MCF 10A (cell line): ENCODE results near the gene TMEM184B. TPM values are rescaled to one million over a fixed set of nuclear protein-coding genes. Genes with fewer than 3 reads are reported as not detected.

Source experiments
- BruUV-seq: library from RNA; stranded (reverse); fragments of 400-500 nt; replicated peaks from 2 replicates; lab custom pipeline; 2021; lab: Mats Ljungman, UMichigan
- CTCF ChIA-PET: fragments of 300-600 bp; sonication (Branson Sonifier 250); formaldehyde crosslinking; extraction: SDS; loops from one replicate; lab custom pipeline; 2021; ENCODE audit warnings: antibody characterized with exemption, inconsistent platforms; lab: Yijun Ruan, JAX
- POLR2A ChIA-PET: fragments of 300-600, 350-650 bp; sonication (Branson Sonifier 250); formaldehyde crosslinking; extraction: SDS; loops from one replicate; lab custom pipeline; 2020; ENCODE audit warnings: antibody characterized with exemption, inconsistent platforms; lab: Yijun Ruan, JAX
- DNase-seq: peaks from one replicate; pipeline ENCODE4 v3.0.0-alpha.2; 2018; ENCODE audit not compliant: unreplicated experiment
- H3K27ac Mint-ChIP-seq: one replicate; pipeline ENCODE4 v1.8.0; 2022; ENCODE audit warnings: mild to moderate bottlenecking, low read depth, mixed read lengths; ENCODE audit not compliant: unreplicated experiment
- H3K27me3 Mint-ChIP-seq: one replicate; pipeline ENCODE4 v1.8.0; 2022; ENCODE audit warnings: mixed read lengths; ENCODE audit not compliant: insufficient read depth, unreplicated experiment
- H3K36me3 Mint-ChIP-seq: one replicate; pipeline ENCODE4 v1.8.0; 2022; ENCODE audit warnings: mild to moderate bottlenecking, moderate library complexity, mixed read lengths; ENCODE audit not compliant: insufficient read depth, unreplicated experiment
- H3K4me1 Mint-ChIP-seq: one replicate; pipeline ENCODE4 v1.8.0; 2022; ENCODE audit warnings: mixed read lengths; ENCODE audit not compliant: insufficient read depth, unreplicated experiment
- H3K4me3 Mint-ChIP-seq: one replicate; pipeline ENCODE4 v1.8.0; 2022; ENCODE audit warnings: mild to moderate bottlenecking, moderate library complexity, mixed read lengths; ENCODE audit not compliant: unreplicated experiment
- H3K9me3 Mint-ChIP-seq: one replicate; pipeline ENCODE4 v1.8.0; 2022; ENCODE audit warnings: mixed read lengths; ENCODE audit not compliant: unreplicated experiment
- intact Hi-C: fragments of 100-400 bp; cut with micrococcal nuclease; formaldehyde crosslinking; loops from 2 replicates; pipeline ENCODE4 v1.14.1; 2022
- total RNA-seq: library from RNA; stranded (reverse); gene quantifications from 2 replicates; pipeline ENCODE4 v1.2.3, GENCODE V29; 2022
- TF ChIP-seq, protein P1 (sequence below): fragments of 200-600 bp; IDR thresholded peaks from one replicate; pipeline ENCODE4 v1.8.0; 2022; ENCODE audit warnings: antibody characterized with exemption, mild to moderate bottlenecking; ENCODE audit not compliant: unreplicated experiment

TMEM184B gene
- total RNA-seq, 1 experiment from 2014 or later = 58.7 TPM

DNA sequence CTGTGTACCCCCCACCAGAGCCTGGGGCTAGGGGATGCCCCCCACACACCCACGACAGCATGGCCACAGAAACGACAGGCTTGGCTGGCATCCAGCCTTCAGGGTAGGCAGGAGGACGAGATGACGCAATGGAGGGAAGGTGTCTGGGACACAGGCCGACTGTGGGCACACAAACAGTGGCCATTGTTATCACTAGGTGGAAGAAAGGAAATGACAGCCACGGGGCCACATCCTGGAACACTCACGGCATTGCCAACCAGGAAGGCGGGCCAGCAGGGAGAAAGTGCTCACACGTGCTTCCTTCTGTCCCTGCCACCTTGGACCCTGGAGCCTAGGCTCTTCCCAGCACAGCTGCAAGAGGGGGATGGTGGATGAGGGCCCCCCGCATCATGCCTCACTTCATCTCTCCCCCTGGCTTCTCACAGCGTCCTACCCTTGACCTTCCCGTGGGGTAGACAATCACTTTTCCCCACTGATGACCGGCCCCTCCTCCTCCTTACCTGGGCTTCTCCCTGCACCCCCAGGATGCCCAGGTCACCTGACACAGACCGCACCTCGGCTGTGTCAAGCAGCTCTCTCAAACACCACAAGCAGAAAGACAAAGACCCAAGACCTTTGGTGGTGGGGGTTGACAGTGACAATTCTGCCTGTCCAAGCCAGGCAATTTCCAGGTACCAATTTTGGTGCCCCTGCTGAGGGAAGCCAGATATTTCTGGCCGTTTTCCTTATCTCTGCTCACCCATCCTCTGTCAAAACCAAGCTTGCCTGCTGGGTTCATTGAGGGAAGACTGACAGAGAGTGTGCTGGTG is 99.8 kb downstream of the TMEM184B start:
- CTCF ChIA-PET = interaction anchor here (0.7 kb wide), 1 partner anchor 566 kb away, joined by 3 read pairs; no protein-coding TSS in a partner anchor
- Mint-ChIP-seq H3K27ac (peak overlapping the region; percentile 68), H3K4me1 (peaks cover 29% of the 10 kb centered on the region), H3K9me3 (no peaks in the 10 kb centered on the region), H3K27me3 (no peaks in the 10 kb centered on the region), H3K36me3 (peaks cover 8% of the 10 kb centered on the region), H3K4me3 (no peak overlapping the region)
- no TSS peak for BruUV-seq
- DNase-seq = peak; percentile 83
- intact Hi-C loops = no loop called here
- TF ChIP-seq, protein P1, sequence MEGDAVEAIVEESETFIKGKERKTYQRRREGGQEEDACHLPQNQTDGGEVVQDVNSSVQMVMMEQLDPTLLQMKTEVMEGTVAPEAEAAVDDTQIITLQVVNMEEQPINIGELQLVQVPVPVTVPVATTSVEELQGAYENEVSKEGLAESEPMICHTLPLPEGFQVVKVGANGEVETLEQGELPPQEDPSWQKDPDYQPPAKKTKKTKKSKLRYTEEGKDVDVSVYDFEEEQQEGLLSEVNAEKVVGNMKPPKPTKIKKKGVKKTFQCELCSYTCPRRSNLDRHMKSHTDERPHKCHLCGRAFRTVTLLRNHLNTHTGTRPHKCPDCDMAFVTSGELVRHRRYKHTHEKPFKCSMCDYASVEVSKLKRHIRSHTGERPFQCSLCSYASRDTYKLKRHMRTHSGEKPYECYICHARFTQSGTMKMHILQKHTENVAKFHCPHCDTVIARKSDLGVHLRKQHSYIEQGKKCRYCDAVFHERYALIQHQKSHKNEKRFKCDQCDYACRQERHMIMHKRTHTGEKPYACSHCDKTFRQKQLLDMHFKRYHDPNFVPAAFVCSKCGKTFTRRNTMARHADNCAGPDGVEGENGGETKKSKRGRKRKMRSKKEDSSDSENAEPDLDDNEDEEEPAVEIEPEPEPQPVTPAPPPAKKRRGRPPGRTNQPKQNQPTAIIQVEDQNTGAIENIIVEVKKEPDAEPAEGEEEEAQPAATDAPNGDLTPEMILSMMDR = no peak
- POLR2A ChIA-PET = interaction anchor here (1.2 to 2.0 kb wide), 3 partner anchors 8 to 55 kb away, joined by 5 to 29 read pairs (median 6); partner anchors contain the start of gene PLA2G6

DNA sequence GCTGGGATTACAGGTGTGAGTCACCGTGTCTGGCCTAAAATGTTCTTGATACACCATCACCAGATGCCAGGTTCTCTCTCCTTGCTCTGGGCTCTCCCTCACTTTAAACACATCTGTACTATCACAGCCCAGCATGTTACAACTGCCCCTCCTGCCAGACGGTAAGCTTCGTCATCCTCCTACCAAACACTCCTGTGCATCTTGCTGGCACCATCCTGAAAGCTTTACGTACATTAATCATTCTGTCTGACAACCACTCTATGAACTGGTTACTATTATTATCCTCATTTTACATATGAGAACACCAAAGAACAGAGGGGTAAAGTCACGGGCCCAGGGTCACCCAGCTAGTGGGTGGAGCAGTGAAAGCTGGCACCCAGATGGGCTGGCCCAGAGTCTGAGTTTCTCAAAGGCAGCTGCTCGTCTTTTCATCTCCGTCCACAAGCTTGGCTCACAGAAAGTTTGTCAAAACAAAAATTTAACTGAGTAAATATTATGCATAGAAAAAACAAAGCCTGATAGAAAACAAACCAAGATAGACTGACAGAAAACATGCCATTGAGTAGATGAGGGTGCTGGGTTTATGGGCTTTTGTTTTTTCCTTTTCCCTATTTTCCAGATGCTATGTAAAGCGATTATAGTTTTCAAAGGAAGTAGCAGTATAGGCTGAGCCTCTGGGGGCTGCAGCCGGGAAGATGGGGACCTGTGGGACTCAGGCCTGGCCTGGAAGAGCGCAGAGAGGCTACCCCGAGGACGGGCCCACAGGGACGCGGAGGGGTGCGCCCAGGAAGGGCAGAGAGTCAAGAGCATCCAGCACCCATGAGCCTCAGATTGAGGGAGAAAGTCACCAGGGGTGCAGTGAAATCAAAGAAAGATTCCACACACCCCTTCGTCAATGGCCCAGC is 100.6 kb downstream of the TMEM184B start:
- Mint-ChIP-seq H3K27ac (peak overlapping the region; percentile 68), H3K4me3 (no peak overlapping the region), H3K27me3 (no peaks in the 10 kb centered on the region), H3K36me3 (peaks cover 13% of the 10 kb centered on the region), H3K4me1 (peaks cover 28% of the 10 kb centered on the region), H3K9me3 (no peaks in the 10 kb centered on the region)
- no TSS peak for BruUV-seq
- ChIA-PET POLR2A (interaction anchor here (0.6 to 2.0 kb wide), 10 partner anchors 9 to 887 kb away, joined by 3 to 29 read pairs (median 4); partner anchors contain the start of genes MAFF and PLA2G6), CTCF (interaction anchor here (0.6 to 0.7 kb wide), 2 partner anchors 404 to 565 kb away, joined by 3 to 5 read pairs; no protein-coding TSS in a partner anchor)
- TF ChIP-seq, protein P1 = no peak
- peak; percentile 97 for DNase-seq
- intact Hi-C loops = no loop called here

DNA sequence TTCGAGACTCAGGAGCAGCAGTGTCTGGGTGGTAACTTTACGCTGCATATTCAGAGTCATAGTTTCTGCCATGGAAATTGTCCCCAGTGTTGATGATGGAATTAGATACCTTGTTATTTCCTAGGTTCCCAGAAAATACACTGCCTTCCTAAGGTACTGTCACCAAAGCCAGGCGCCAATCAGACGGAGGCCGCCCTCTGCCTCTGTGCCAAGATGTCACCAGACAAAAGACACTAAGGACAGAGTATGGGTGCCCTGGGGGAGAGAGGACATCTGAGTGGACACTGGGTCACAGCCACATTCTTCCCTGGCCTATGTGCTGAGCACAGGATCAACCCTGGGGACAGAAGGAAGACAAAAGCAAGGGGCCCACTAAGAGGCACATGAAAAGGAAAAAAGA is 102.3 kb downstream of the TMEM184B start:
- CTCF ChIA-PET = no interaction called here
- no peak for DNase-seq
- Mint-ChIP-seq H3K9me3 (no peaks in the 10 kb centered on the region), H3K4me1 (peaks cover 27% of the 10 kb centered on the region), H3K27me3 (no peaks in the 10 kb centered on the region), H3K36me3 (peaks cover 13% of the 10 kb centered on the region), H3K4me3 (no peak overlapping the region), H3K27ac (no peak overlapping the region)
- intact Hi-C loops = no loop called here
- TF ChIP-seq, protein P1 = no peak
- POLR2A ChIA-PET = interaction anchor here (1.8 to 2.0 kb wide), 3 partner anchors 11 to 33 kb away, joined by 3 to 29 read pairs (median 7); partner anchors contain the start of gene PLA2G6
- BruUV-seq = no TSS peak

Other genes starting within 250 kb of the TMEM184B start
- gene PICK1, start 215.6 kb downstream of the TMEM184B start, total RNA-seq = 40.2 and 40.6 TPM in 2 replicates
- gene SLC16A8, start 188.8 kb downstream of the TMEM184B start, total RNA-seq = not detected in 2 replicates
- gene BAIAP2L2, start 162.3 kb downstream of the TMEM184B start, total RNA-seq = 3.6 and 7.1 TPM in 2 replicates
- gene PLA2G6, start 91.2 kb downstream of the TMEM184B start, total RNA-seq = 37.5 and 40.3 TPM in 2 replicates
- gene MAFF, start 71.0 kb downstream of the TMEM184B start, total RNA-seq = 54.7 and 71.4 TPM in 2 replicates
- gene CSNK1E, start 44.4 kb upstream of the TMEM184B start, total RNA-seq = 354 and 425 TPM in 2 replicates
- not detected in 2 replicates for gene KCNJ4, start 182.2 kb upstream of the TMEM184B start, total RNA-seq
- gene KDELR3, start 195.1 kb upstream of the TMEM184B start, total RNA-seq = 6.4 and 11.5 TPM in 2 replicates
- 322 and 422 TPM in 2 replicates for gene DDX17, start 233.3 kb upstream of the TMEM184B start, total RNA-seq